Colonic mucosa (tissue), 4 donors: ENCODE measurements around the gene KERA. TPM values are rescaled to one million over a fixed set of nuclear protein-coding genes. Genes with fewer than 3 reads are reported as not detected.

Experiments used
- DNase-seq: peaks from one replicate; pipeline ENCODE4 v3.0.0-alpha.2; 2020
- H3K27ac ChIP-seq: fragments of 200-600 bp; one replicate; pipeline ENCODE4 v1.8.0; 2021
- H3K27me3 ChIP-seq: fragments of 200-600 bp; one replicate; pipeline ENCODE4 v1.8.0; 2021
- H3K36me3 ChIP-seq: fragments of 200-600 bp; one replicate; pipeline ENCODE4 v1.8.0; 2021
- H3K4me1 ChIP-seq: fragments of 200-600 bp; one replicate; pipeline ENCODE4 v1.8.0; 2021; ENCODE audit warnings: mild to moderate bottlenecking
- H3K4me3 ChIP-seq: fragments of 200-600 bp; one replicate; pipeline ENCODE4 v1.8.0; 2021
- H3K9ac ChIP-seq, 2 donors: one replicate each; pipeline ENCODE4 v1.7.0; 2013; ENCODE audit warnings: control low read depth in 2 of 2, low read depth in 2 of 2, low read length in 2 of 2
- H3K9me3 ChIP-seq: fragments of 200-600 bp; one replicate; pipeline ENCODE4 v1.8.0; 2021
- intact Hi-C: fragments of 100-400 bp; cut with DNase I; formaldehyde crosslinking; loops from one replicate; pipeline ENCODE4 v1.14.1; 2022
- total RNA-seq, 2 donors: library from RNA; stranded (reverse); fragmentation: NEBNext Ultra II Directional in 1 of 2; extraction: Animal tissue kit (Norgen Biotek cat#: 25700) in 1 of 2; gene quantifications; one replicate each; pipeline ENCODE4 v1.2.1, GENCODE V29; 2021
- TF ChIP-seq, protein P1 (sequence below): fragments of 200-600 bp; IDR thresholded peaks from one replicate; pipeline ENCODE4 v1.8.0; 2022; ENCODE audit warnings: antibody characterized with exemption, mild to moderate bottlenecking
- donor health status: healthy.
- donor health status: DM: no; HTN: no; CAD: no.
- donor health status: DM: no; HTN: no; CAD: no.

The KERA gene
- total RNA-seq, 2 donors from 2014 or later, result not detected

DNA sequence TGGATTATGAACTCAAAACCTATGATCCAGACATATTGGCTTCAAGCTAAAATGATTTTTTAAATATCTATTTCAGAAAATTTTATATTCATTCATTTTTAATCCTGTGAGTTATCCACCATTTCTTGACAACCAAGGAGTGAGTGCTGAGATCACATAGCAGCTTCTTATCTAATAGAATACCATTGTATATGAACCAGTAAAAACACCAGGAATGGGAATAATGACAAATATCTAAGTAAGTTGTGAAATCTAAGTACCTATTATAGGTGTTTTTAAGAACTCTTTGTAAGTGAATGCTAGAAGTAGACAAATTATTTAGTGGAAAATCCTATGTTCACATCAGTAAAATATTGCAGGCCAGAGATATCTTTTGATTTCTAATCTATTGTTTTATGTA is 45.3 kb upstream of the KERA start:
- TF ChIP-seq, protein P1, sequence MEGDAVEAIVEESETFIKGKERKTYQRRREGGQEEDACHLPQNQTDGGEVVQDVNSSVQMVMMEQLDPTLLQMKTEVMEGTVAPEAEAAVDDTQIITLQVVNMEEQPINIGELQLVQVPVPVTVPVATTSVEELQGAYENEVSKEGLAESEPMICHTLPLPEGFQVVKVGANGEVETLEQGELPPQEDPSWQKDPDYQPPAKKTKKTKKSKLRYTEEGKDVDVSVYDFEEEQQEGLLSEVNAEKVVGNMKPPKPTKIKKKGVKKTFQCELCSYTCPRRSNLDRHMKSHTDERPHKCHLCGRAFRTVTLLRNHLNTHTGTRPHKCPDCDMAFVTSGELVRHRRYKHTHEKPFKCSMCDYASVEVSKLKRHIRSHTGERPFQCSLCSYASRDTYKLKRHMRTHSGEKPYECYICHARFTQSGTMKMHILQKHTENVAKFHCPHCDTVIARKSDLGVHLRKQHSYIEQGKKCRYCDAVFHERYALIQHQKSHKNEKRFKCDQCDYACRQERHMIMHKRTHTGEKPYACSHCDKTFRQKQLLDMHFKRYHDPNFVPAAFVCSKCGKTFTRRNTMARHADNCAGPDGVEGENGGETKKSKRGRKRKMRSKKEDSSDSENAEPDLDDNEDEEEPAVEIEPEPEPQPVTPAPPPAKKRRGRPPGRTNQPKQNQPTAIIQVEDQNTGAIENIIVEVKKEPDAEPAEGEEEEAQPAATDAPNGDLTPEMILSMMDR, result no peak
- H3K36me3 ChIP-seq, result no peaks in the 10 kb centered on the region
- H3K9ac ChIP-seq, result no peak overlapping the region
- no peaks in the 10 kb centered on the region for H3K27me3 ChIP-seq
- no peak for DNase-seq
- no peak overlapping the region for H3K27ac ChIP-seq
- no peak overlapping the region for H3K4me3 ChIP-seq
- no peaks in the 10 kb centered on the region for H3K4me1 ChIP-seq
- no peaks in the 10 kb centered on the region for H3K9me3 ChIP-seq
- intact Hi-C loops, result no loop called here

DNA sequence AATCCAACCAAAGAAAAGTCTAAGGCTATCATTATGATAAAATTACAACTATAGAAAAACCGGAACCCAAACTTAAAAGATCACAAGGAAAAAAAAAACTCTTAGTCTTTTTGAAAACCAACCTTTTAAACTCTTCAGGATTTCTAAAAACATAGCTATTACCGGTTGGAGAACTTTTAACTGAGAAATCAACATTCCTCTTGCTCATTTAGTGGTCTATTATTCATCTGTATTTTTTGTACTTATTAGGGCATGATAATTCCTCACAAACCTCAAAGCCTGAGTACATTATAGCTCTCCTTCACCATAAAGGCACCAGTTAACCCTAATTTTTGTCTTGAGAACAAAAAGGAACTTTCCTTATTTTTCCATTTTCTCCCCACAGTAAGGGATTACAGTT is 43.1 kb upstream of the KERA start:
- intact Hi-C loops, result no loop called here
- Histone ChIP-seq H3K27ac (no peak overlapping the region), H3K36me3 (no peaks in the 10 kb centered on the region), H3K27me3 (no peaks in the 10 kb centered on the region), H3K4me1 (no peaks in the 10 kb centered on the region), H3K9ac (no peak overlapping the region), H3K4me3 (no peak overlapping the region), H3K9me3 (no peaks in the 10 kb centered on the region)
- DNase-seq, result no peak
- TF ChIP-seq, protein P1, result no peak

DNA sequence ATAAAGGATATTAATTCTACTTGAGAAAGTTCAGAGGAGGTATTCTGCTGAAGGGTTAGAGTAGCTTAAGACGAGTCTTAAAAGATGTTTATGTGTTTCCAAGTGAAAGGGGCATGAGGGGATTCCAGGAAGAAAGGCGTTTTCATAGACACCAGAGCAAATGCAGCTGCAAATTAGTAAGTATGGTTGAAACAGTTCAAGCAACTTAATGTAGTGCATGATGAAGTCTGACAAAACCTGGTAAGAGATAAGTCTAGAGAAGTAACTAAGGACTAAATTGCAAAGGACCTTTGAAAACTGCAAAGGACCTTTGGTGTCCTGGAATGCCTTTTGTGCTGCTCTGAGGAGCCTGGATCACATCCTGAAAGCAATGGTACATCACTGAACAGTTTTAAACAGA is 42.0 kb upstream of the KERA start:
- Histone ChIP-seq H3K36me3 (no peaks in the 10 kb centered on the region), H3K4me1 (no peaks in the 10 kb centered on the region), H3K4me3 (no peak overlapping the region), H3K27ac (no peak overlapping the region), H3K9ac (no peak overlapping the region), H3K9me3 (no peaks in the 10 kb centered on the region), H3K27me3 (no peaks in the 10 kb centered on the region)
- intact Hi-C loops, result no loop called here
- TF ChIP-seq, protein P1, result no peak
- DNase-seq, result no peak

DNA sequence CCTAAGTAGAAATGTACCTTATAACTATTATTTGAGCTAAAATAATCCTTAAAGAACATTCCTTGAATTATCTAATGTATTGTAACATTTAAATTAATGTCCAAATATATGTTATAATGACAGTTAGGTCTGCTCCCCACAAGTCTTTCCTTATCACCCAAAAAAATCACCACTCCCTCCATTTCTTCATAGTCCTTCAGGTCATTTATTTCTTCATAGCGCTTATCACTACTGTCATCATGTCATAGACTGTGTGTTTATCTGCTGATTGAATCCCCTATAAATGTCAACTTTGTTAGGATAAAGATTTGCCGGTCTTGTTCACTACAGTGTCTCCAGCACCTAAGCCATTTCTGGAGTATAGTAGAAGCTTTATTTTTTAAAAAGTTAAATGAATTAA is 41.5 kb upstream of the KERA start:
- Histone ChIP-seq H3K27ac (no peak overlapping the region), H3K9ac (no peak overlapping the region), H3K4me1 (no peaks in the 10 kb centered on the region), H3K4me3 (no peak overlapping the region), H3K27me3 (no peaks in the 10 kb centered on the region), H3K9me3 (no peaks in the 10 kb centered on the region), H3K36me3 (no peaks in the 10 kb centered on the region)
- intact Hi-C loops, result no loop called here
- TF ChIP-seq, protein P1, result no peak
- DNase-seq, result no peak

DNA sequence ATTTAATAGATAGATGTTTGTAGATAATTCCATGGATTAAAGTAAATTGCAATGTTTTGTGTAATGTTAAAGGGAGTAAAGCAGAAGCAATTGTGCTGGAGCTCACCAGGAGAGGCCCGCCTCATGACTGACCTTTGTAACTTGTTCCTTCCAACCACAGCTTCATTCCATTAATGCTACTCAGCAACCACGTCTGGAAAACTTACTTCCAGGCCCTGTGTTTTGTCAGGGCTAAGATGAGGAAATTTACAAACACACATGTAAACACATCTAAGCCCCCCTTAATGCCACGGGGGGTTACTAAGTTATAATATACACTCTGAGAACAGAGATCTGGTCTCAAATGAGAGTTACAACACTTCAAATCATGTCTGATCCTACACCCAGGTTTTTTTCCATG is 41.1 kb upstream of the KERA start:
- Histone ChIP-seq H3K27me3 (no peaks in the 10 kb centered on the region), H3K9me3 (no peaks in the 10 kb centered on the region), H3K4me1 (no peaks in the 10 kb centered on the region), H3K27ac (no peak overlapping the region), H3K36me3 (no peaks in the 10 kb centered on the region), H3K9ac (no peak overlapping the region), H3K4me3 (no peak overlapping the region)
- intact Hi-C loops, result no loop called here
- TF ChIP-seq, protein P1, result no peak
- no peak for DNase-seq

DNA sequence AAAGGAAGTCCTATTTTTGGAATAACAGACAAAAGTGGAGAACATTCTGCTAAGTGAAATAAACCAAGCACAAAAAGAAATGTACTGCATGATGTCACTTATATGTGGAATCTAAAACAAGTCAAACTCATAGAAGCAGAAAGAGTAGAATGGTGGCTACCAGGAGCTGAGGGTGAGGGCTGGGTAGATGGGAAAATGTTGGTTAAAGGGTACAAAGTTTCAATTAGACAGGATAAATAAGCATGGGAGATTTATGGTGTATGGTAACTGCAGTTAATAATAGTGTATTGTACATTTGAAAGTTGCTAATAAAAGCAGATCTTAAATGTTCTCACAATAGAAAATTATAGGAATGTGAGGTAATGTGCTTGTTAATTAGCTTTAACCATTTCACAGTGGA is 40.6 kb upstream of the KERA start:
- TF ChIP-seq, protein P1, result no peak
- no peak overlapping the region for H3K9ac ChIP-seq
- H3K4me1 ChIP-seq, result no peaks in the 10 kb centered on the region
- no peak overlapping the region for H3K4me3 ChIP-seq
- H3K27me3 ChIP-seq, result no peaks in the 10 kb centered on the region
- intact Hi-C loops, result no loop called here
- H3K27ac ChIP-seq, result no peak overlapping the region
- no peaks in the 10 kb centered on the region for H3K36me3 ChIP-seq
- no peaks in the 10 kb centered on the region for H3K9me3 ChIP-seq
- DNase-seq, result no peak
